Esophagus squamous epithelium (tissue), 5 donors: ENCODE data around the gene VPS37D. TPM values are rescaled to one million over a fixed set of nuclear protein-coding genes. Genes with fewer than 3 reads are reported as not detected.

Experiments used
- DNase-seq: peaks from one replicate; lab custom pipeline; 2025; lab: John Stamatoyannopoulos, UW
- H3K27ac ChIP-seq, 4 donors: fragments of 200-600 bp; sonication (generic); one replicate each; pipeline ENCODE4 v1.5.1; 2016 to 2019; ENCODE audit warnings: mild to moderate bottlenecking in 1 of 4
- H3K27me3 ChIP-seq, 4 donors: fragments of 200-600 bp; sonication (generic); 1 replicate in 3 of 4; 2 replicates in 1 of 4; pipeline versions ENCODE4 v1.5.1 to v1.6.0; 2017 to 2021; ENCODE audit warnings: antibody characterized with exemption in 1 of 4
- H3K36me3 ChIP-seq, 3 donors: fragments of 200-600 bp; sonication (generic); one replicate each; pipeline ENCODE4 v1.5.1; 2016 to 2019
- H3K4me1 ChIP-seq, 3 donors: fragments of 200-600 bp; sonication (generic); one replicate each; pipeline ENCODE4 v1.5.1; 2017 to 2019
- H3K4me3 ChIP-seq, 4 donors: fragments of 200-600 bp; sonication (generic); 1 replicate in 3 of 4; 2 replicates in 1 of 4; pipeline ENCODE4 v1.5.1; 2016 to 2019; ENCODE audit warnings: mild to moderate bottlenecking in 2 of 4, moderate library complexity in 1 of 4
- H3K9me3 ChIP-seq, 3 donors: fragments of 200-600 bp; sonication (generic); one replicate each; pipeline ENCODE4 v1.5.1; 2016 to 2019
- CTCF ChIP-seq, 6 experiments: fragments of 450-650 bp in 4 of 6; fragments of 200-600 bp in 2 of 6; sonication (generic) in 2 of 6; IDR thresholded peaks; one replicate each; pipeline ENCODE4 v1.5.1; 2016 to 2019; ENCODE audit warnings: antibody characterized with exemption in 6 of 6, mild to moderate bottlenecking in 4 of 6, moderate library complexity in 4 of 6
- POLR2A ChIP-seq, 4 donors: fragments of 450-650 bp; IDR thresholded peaks; one replicate each; pipeline ENCODE4 v1.6.1; 2017; ENCODE audit warnings: antibody characterized with exemption in 4 of 4, mild to moderate bottlenecking in 4 of 4, moderate library complexity in 3 of 4
- WGBS, 2 donors: methylation state at CpG; one replicate each; pipeline ENCODE4 v1.1.5; 2018; 5-methylcytosine and 5-hydroxymethylcytosine counted together
- intact Hi-C: fragments of 100-400 bp; cut with DNase I; formaldehyde crosslinking; loops from one replicate; pipeline ENCODE4 v1.15.0; 2022
- total RNA-seq, 4 donors: library from RNA; depleted of rRNA; stranded (reverse); fragments of >200 nt; gene quantifications; one replicate each; pipeline ENCODE4 v1.1.0, GENCODE V29; 2016
- donor health status: DM: yes; HTN: yes; CAD: no.

VPS37D gene
- total RNA-seq, 4 donors from 2014 or later, result 0.97 to 1.3 TPM; not detected in 2

GRCh38 chr7:73702226-73702625 lies 34.6 kb downstream of the VPS37D start:
- intact Hi-C loops, result no loop called here
- Histone ChIP-seq H3K27me3 (no peaks in the 10 kb centered on the region), H3K4me1 (peaks cover 22 to 39% (median 29%) of the 10 kb centered on the region in 3 donors), H3K9me3 (no peaks in the 10 kb centered on the region), H3K4me3 (no peak overlapping the region), H3K36me3 (peaks cover 5 to 55% (median 7%) of the 10 kb centered on the region in 3 donors), H3K27ac (no peak overlapping the region)
- TF ChIP-seq POLR2A (IDR thresholded peaks at IDR 0.05) (no peak), CTCF (IDR thresholded peaks at IDR 0.05) (no peak)
- WGBS, 2 donors, result 78 to 87% methylated on average over 4 to 6 of the region's 8 CpGs
- DNase-seq, result no peak

GRCh38 chr7:73702665-73703064 lies 35.0 kb downstream of the VPS37D start:
- intact Hi-C loops, result no loop called here
- no peak overlapping the region for H3K4me3 ChIP-seq
- peaks cover under 1 to 51% (median 7%) of the 10 kb centered on the region in 3 donors for H3K36me3 ChIP-seq
- no peak for TF ChIP-seq CTCF (IDR thresholded peaks at IDR 0.05)
- H3K27me3 ChIP-seq, result no peaks in the 10 kb centered on the region
- no peaks in the 10 kb centered on the region for H3K9me3 ChIP-seq
- peaks cover 22 to 43% (median 30%) of the 10 kb centered on the region in 3 donors for H3K4me1 ChIP-seq
- no peak for DNase-seq
- WGBS, 2 donors, result 77 to 94% methylated on average over 5 to 8 of the region's 18 CpGs
- no peak overlapping the region for H3K27ac ChIP-seq

GRCh38 chr7:73703225-73703624 lies 35.6 kb downstream of the VPS37D start:
- WGBS, 2 donors, result 72 to 77% methylated on average over 7 to 10 of the region's 13 CpGs
- TF ChIP-seq POLR2A (IDR thresholded peaks at IDR 0.05), result no peak
- TF ChIP-seq CTCF (IDR thresholded peaks at IDR 0.05), result no peak
- no peak overlapping the region for H3K4me3 ChIP-seq
- H3K27me3 ChIP-seq, result no peaks in the 10 kb centered on the region
- intact Hi-C loops, result no loop called here
- peaks cover 0 to 45% (median 7%) of the 10 kb centered on the region in 3 donors for H3K36me3 ChIP-seq
- H3K27ac ChIP-seq, result no peak overlapping the region
- DNase-seq, result no peak
- H3K4me1 ChIP-seq, result peaks cover 22 to 45% (median 30%) of the 10 kb centered on the region in 3 donors
- H3K9me3 ChIP-seq, result no peaks in the 10 kb centered on the region

GRCh38 chr7:73703757-73704639 lies 36.4 kb downstream of the VPS37D start:
- TF ChIP-seq CTCF (IDR thresholded peaks at IDR 0.05) (no peak), POLR2A (IDR thresholded peaks at IDR 0.05) (no peak)
- H3K27me3 ChIP-seq, result no peaks in the 10 kb centered on the region
- H3K36me3 ChIP-seq, result peaks cover 0 to 37% (median under 1%) of the 10 kb centered on the region in 3 donors
- H3K9me3 ChIP-seq, result no peaks in the 10 kb centered on the region
- 20% methylated on average over 2 of the region's 45 CpGs; no CpG with 5 or more reads in 1 of the 2 donors for WGBS, 2 donors
- H3K4me1 ChIP-seq, result peaks cover 22 to 45% (median 30%) of the 10 kb centered on the region in 3 donors
- peak overlapping the region in 1 of 4 donors; percentile 54 for H3K27ac ChIP-seq
- H3K4me3 ChIP-seq, result peak overlapping the region in 3 of 4 donors; percentile 3 to 42 (median 25)
- DNase-seq, result no peak
- intact Hi-C loops, result no loop called here
